ENCODE results near the gene CBX4.

The CBX4 gene

GRCh38 chr17:79822583-79823124, 16.6 kb downstream of the CBX4 start:
- H3K9me3 ChIP-seq (ENCODE audit: control insufficient read depth, low read length): no peaks in the 10 kb centered on the region
- H3K4me3 ChIP-seq (ENCODE audit: low read depth, low read length): no peak overlapping the region
- no peaks in the 10 kb centered on the region for H3K36me3 ChIP-seq (ENCODE audit: control insufficient read depth, insufficient read depth, low read length)
- no peak for TF ChIP-seq CTCF (IDR thresholded peaks at IDR 0.05)
- H3K9ac ChIP-seq: no peak overlapping the region
- H3K27me3 ChIP-seq (ENCODE audit: control insufficient read depth, insufficient read depth, low read length): no peaks in the 10 kb centered on the region
- H3K27ac ChIP-seq: no peak overlapping the region
- H3K79me2 ChIP-seq: no peaks in the 10 kb centered on the region
- no peak overlapping the region for H2AFZ ChIP-seq
- no peaks in the 10 kb centered on the region for H3K4me1 ChIP-seq
- H3K4me2 ChIP-seq (ENCODE audit: low read length): no peak overlapping the region

GRCh38 chr17:79821331-79822095, 17.7 kb downstream of the CBX4 start:
- H3K4me2 ChIP-seq (ENCODE audit: low read length): no peak overlapping the region
- no peak overlapping the region for H3K9ac ChIP-seq
- TF ChIP-seq CTCF (IDR thresholded peaks at IDR 0.05): no peak
- no peaks in the 10 kb centered on the region for H3K79me2 ChIP-seq
- H3K4me3 ChIP-seq (ENCODE audit: low read depth, low read length): no peak overlapping the region
- H3K27ac ChIP-seq: no peak overlapping the region
- no peak overlapping the region for H2AFZ ChIP-seq
- H3K36me3 ChIP-seq (ENCODE audit: control insufficient read depth, insufficient read depth, low read length): no peaks in the 10 kb centered on the region
- H3K9me3 ChIP-seq (ENCODE audit: control insufficient read depth, low read length): no peaks in the 10 kb centered on the region
- H3K4me1 ChIP-seq: no peaks in the 10 kb centered on the region
- no peaks in the 10 kb centered on the region for H3K27me3 ChIP-seq (ENCODE audit: control insufficient read depth, insufficient read depth, low read length)

GRCh38 chr17:79820959-79821330, 18.3 kb downstream of the CBX4 start:
- H3K9ac ChIP-seq: no peak overlapping the region

GRCh38 chr17:79819534-79820276, 19.5 kb downstream of the CBX4 start:
- no peaks in the 10 kb centered on the region for H3K9me3 ChIP-seq (ENCODE audit: control insufficient read depth, low read length)
- no peak overlapping the region for H3K27ac ChIP-seq
- H3K27me3 ChIP-seq (ENCODE audit: control insufficient read depth, insufficient read depth, low read length): no peaks in the 10 kb centered on the region

More at GRCh38 chr17:79820959-79821330, 18.3 kb downstream of the CBX4 start:
- H3K79me2 ChIP-seq: no peaks in the 10 kb centered on the region
- no peak overlapping the region for H3K4me3 ChIP-seq (ENCODE audit: low read depth, low read length)
- H3K4me2 ChIP-seq (ENCODE audit: low read length): no peak overlapping the region
- H2AFZ ChIP-seq: no peak overlapping the region
- H3K4me1 ChIP-seq: no peaks in the 10 kb centered on the region
- H3K27ac ChIP-seq: no peak overlapping the region
- no peaks in the 10 kb centered on the region for H3K27me3 ChIP-seq (ENCODE audit: control insufficient read depth, insufficient read depth, low read length)
- no peaks in the 10 kb centered on the region for H3K9me3 ChIP-seq (ENCODE audit: control insufficient read depth, low read length)
- H3K36me3 ChIP-seq (ENCODE audit: control insufficient read depth, insufficient read depth, low read length): no peaks in the 10 kb centered on the region
- TF ChIP-seq CTCF (IDR thresholded peaks at IDR 0.05): no peak

More at GRCh38 chr17:79819534-79820276, 19.5 kb downstream of the CBX4 start:
- no peaks in the 10 kb centered on the region for H3K36me3 ChIP-seq (ENCODE audit: control insufficient read depth, insufficient read depth, low read length)
- no peak for TF ChIP-seq CTCF (IDR thresholded peaks at IDR 0.05)
- no peak overlapping the region for H2AFZ ChIP-seq
- H3K9ac ChIP-seq: no peak overlapping the region
- no peaks in the 10 kb centered on the region for H3K4me1 ChIP-seq
- H3K79me2 ChIP-seq: no peaks in the 10 kb centered on the region
- H3K4me3 ChIP-seq (ENCODE audit: low read depth, low read length): no peak overlapping the region
- H3K4me2 ChIP-seq (ENCODE audit: low read length): no peak overlapping the region
